Neural progenitor cell (in vitro differentiated cells): Measurements from ENCODE around the gene ZMYND8. TPM values are rescaled to one million over a fixed set of nuclear protein-coding genes. Genes with fewer than 3 reads are reported as not detected.

Experiments
- DNase-seq: peaks from one replicate; pipeline ENCODE4 v3.0.0-alpha.2; 2016; ENCODE audit warnings: low spot score
- H2AFZ ChIP-seq: fragments of 200-600 bp; sonication (generic); replicated peaks from 2 replicates; pipeline ENCODE4 v1.6.1; 2016; ENCODE audit warnings: antibody characterized with exemption
- H3F3A ChIP-seq: fragments of 200-600 bp; sonication (generic); 2 replicates; pipeline ENCODE4 v1.6.1; 2016; ENCODE audit warnings: antibody characterized with exemption, low read depth
- H3K27ac ChIP-seq: fragments of 200-600 bp; sonication (generic); 2 replicates; pipeline ENCODE4 v1.5.1; 2016; ENCODE audit warnings: mild to moderate bottlenecking
- H3K27me3 ChIP-seq: fragments of 200-600 bp; sonication (generic); 2 replicates; pipeline ENCODE4 v1.6.1; 2016; ENCODE audit warnings: mild to moderate bottlenecking, moderate library complexity
- H3K36me3 ChIP-seq: fragments of 200-600 bp; sonication (generic); 2 replicates; pipeline ENCODE4 v1.5.1; 2016
- H3K4me1 ChIP-seq: fragments of 200-600 bp; sonication (generic); 2 replicates; pipeline ENCODE4 v1.6.1; 2016; ENCODE audit warnings: mixed run types
- H3K4me2 ChIP-seq: fragments of 200-600 bp; sonication (generic); 2 replicates; pipeline ENCODE4 v1.6.1; 2016
- H3K4me3 ChIP-seq: fragments of 200-600 bp; sonication (generic); 2 replicates; pipeline ENCODE4 v1.5.1; 2016
- H3K79me2 ChIP-seq: fragments of 200-600 bp; sonication (generic); 2 replicates; pipeline ENCODE4 v1.6.1; 2016; ENCODE audit warnings: low read depth
- H3K9ac ChIP-seq: fragments of 200-600 bp; sonication (generic); 2 replicates; pipeline ENCODE4 v1.6.1; 2016
- H3K9me3 ChIP-seq: fragments of 200-600 bp; sonication (generic); 2 replicates; pipeline ENCODE4 v1.5.1; 2016; ENCODE audit warnings: low read depth
- H4K20me1 ChIP-seq: fragments of 200-600 bp; sonication (generic); 2 replicates; pipeline ENCODE4 v1.6.1; 2016; ENCODE audit warnings: low read depth
- H3K27ac Mint-ChIP-seq: 3 replicates; pipeline ENCODE4 v1.8.0; 2021; ENCODE audit warnings: mixed read lengths
- H3K27me3 Mint-ChIP-seq: 2 replicates; pipeline ENCODE4 v1.8.0; 2022; ENCODE audit warnings: low read depth, mild to moderate bottlenecking, inconsistent platforms, moderate library complexity, mixed read lengths; ENCODE audit not compliant: insufficient read depth
- H3K36me3 Mint-ChIP-seq: 3 replicates; pipeline ENCODE4 v1.8.0; 2021; ENCODE audit warnings: mixed read lengths
- H3K4me1 Mint-ChIP-seq: 3 replicates; pipeline ENCODE4 v1.8.0; 2021; ENCODE audit warnings: mixed read lengths
- H3K4me3 Mint-ChIP-seq: 3 replicates; pipeline ENCODE4 v1.8.0; 2021; ENCODE audit warnings: mild to moderate bottlenecking, moderate library complexity, mixed read lengths
- H3K9me3 Mint-ChIP-seq: 3 replicates; pipeline ENCODE4 v1.8.0; 2020; ENCODE audit warnings: mixed read lengths
- EZH2 ChIP-seq: fragments of 200-600 bp; sonication (generic); IDR thresholded peaks from 2 replicates; pipeline ENCODE4 v1.6.1; 2017; ENCODE audit warnings: antibody characterized with exemption, mild to moderate bottlenecking, moderate library complexity
- EZH2phosphoT487 ChIP-seq: fragments of 200-600 bp; sonication (generic); IDR thresholded peaks from 2 replicates; pipeline ENCODE4 v1.6.1; 2017; ENCODE audit warnings: antibody characterized with exemption
- total RNA-seq: library from RNA; depleted of rRNA; stranded (reverse); fragments of >200 nt; gene quantifications from 2 replicates; pipeline ENCODE4 v1.2.3, GENCODE V29; 2015; ENCODE audit warnings: low replicate concordance
- TF ChIP-seq, protein P1 (sequence below): fragments of 200-600 bp; sonication (generic); IDR thresholded peaks from 2 replicates; pipeline ENCODE4 v1.5.1; 2017; ENCODE audit warnings: antibody characterized with exemption, mild to moderate bottlenecking

The ZMYND8 gene
- total RNA-seq, 1 donor from 2014 or later = 59.4 TPM

GRCh38 chr20:47358039-47358671 lies 1.7 kb upstream of the ZMYND8 start:
- peak overlapping the region; percentile 77 for H3K4me3 Mint-ChIP-seq
- H3K4me3 ChIP-seq = peak overlapping the region; percentile 9

DNA sequence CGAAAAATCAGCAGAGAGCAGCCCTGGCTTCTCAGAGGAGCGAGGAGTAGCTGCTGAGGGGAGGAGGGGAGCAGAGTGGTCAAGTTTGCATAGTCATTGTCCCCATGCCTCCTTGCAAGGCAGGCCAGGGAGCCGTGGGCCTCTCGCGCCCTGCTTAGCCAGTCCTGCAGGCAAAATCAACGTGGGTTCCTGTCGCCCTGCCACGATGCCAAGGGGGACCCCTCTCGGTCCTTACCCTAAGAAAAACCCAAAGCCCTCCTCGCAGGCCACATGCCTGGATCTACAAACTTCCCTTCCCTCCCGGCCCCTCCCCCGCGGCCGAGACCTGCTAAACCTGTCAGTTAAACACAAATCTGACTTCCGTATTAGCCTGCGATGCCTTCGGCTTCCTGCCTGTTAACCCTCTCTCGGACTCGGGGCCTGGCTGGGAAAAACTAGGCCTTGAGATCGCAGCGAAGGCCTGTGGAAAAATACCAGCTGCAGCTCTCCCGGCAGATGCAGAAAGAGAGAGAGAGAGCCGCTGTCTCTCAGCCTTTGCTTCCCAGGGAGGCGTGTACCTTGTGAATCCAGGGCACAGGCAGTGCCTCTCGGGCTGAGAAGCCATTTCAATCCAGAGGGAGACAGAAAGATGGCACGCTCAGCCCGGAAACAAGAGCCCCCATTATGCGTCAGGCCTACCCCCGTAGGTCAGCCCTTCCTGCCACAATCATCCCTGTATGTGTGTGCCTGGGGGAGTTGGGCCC lies 968 bp upstream of the ZMYND8 start:
- TF ChIP-seq, protein P1, sequence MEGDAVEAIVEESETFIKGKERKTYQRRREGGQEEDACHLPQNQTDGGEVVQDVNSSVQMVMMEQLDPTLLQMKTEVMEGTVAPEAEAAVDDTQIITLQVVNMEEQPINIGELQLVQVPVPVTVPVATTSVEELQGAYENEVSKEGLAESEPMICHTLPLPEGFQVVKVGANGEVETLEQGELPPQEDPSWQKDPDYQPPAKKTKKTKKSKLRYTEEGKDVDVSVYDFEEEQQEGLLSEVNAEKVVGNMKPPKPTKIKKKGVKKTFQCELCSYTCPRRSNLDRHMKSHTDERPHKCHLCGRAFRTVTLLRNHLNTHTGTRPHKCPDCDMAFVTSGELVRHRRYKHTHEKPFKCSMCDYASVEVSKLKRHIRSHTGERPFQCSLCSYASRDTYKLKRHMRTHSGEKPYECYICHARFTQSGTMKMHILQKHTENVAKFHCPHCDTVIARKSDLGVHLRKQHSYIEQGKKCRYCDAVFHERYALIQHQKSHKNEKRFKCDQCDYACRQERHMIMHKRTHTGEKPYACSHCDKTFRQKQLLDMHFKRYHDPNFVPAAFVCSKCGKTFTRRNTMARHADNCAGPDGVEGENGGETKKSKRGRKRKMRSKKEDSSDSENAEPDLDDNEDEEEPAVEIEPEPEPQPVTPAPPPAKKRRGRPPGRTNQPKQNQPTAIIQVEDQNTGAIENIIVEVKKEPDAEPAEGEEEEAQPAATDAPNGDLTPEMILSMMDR = no peak
- TF ChIP-seq EZH2 (no peak), EZH2phosphoT487 (no peak)
- H3K4me2 ChIP-seq = peak overlapping the region; percentile 79
- no peaks in the 10 kb centered on the region for H4K20me1 ChIP-seq
- Mint-ChIP-seq H3K36me3 (no peaks in the 10 kb centered on the region), H3K4me3 (peak overlapping the region; percentile 77), H3K27ac (no peak overlapping the region), H3K27me3 (peaks cover 6% of the 10 kb centered on the region), H3K4me1 (peaks cover 63% of the 10 kb centered on the region), H3K9me3 (no peaks in the 10 kb centered on the region)
- peak overlapping the region; percentile 27 for H3K9ac ChIP-seq
- H3K79me2 ChIP-seq = peaks cover 87% of the 10 kb centered on the region
- peaks cover 87% of the 10 kb centered on the region for H3F3A ChIP-seq
- peak overlapping the region; percentile 98 for H3K27ac ChIP-seq
- DNase-seq = peak; percentile 80
- no peaks in the 10 kb centered on the region for H3K27me3 ChIP-seq
- H3K4me1 ChIP-seq = peaks cover 96% of the 10 kb centered on the region
- no peak overlapping the region for H2AFZ ChIP-seq
- no peaks in the 10 kb centered on the region for H3K9me3 ChIP-seq
- no peaks in the 10 kb centered on the region for H3K36me3 ChIP-seq
- peak overlapping the region; percentile 9 for H3K4me3 ChIP-seq

More at GRCh38 chr20:47358039-47358671, 1.7 kb upstream of the ZMYND8 start:
- no peak for DNase-seq
- peak overlapping the region; percentile 98 for H3K27ac ChIP-seq
- H3K27ac Mint-ChIP-seq = no peak overlapping the region
- H3K27me3 Mint-ChIP-seq = peaks cover 8% of the 10 kb centered on the region
- no peaks in the 10 kb centered on the region for H3K9me3 ChIP-seq
- H3F3A ChIP-seq = peaks cover 87% of the 10 kb centered on the region
- H3K36me3 ChIP-seq = no peaks in the 10 kb centered on the region
- H3K27me3 ChIP-seq = no peaks in the 10 kb centered on the region
- H2AFZ ChIP-seq = no peak overlapping the region
- peak overlapping the region; percentile 27 for H3K9ac ChIP-seq
- H3K4me2 ChIP-seq = peak overlapping the region; percentile 79
- peaks cover 68% of the 10 kb centered on the region for H3K4me1 Mint-ChIP-seq
- H3K4me1 ChIP-seq = peaks cover 93% of the 10 kb centered on the region
- no peaks in the 10 kb centered on the region for H3K36me3 Mint-ChIP-seq
- H4K20me1 ChIP-seq = no peaks in the 10 kb centered on the region
- peaks cover 87% of the 10 kb centered on the region for H3K79me2 ChIP-seq
- TF ChIP-seq, protein P1 = no peak
- TF ChIP-seq EZH2phosphoT487 (no peak), EZH2 (no peak)
- H3K9me3 Mint-ChIP-seq = no peaks in the 10 kb centered on the region

GRCh38 chr20:47356220-47356525 lies 326 bp downstream of the ZMYND8 start:
- no peaks in the 10 kb centered on the region for H3K36me3 Mint-ChIP-seq
- peaks cover 54% of the 10 kb centered on the region for H3K4me1 Mint-ChIP-seq
- no peak overlapping the region for H3K4me3 Mint-ChIP-seq

More at GRCh38 chr20:47356220-47356525, 326 bp downstream of the ZMYND8 start:
- no peak overlapping the region for H3K27ac Mint-ChIP-seq
- Histone ChIP-seq H3K9me3 (no peaks in the 10 kb centered on the region), H3K4me1 (peaks cover 96% of the 10 kb centered on the region), H3K4me2 (peak overlapping the region; percentile 80), H2AFZ (no peak overlapping the region), H3K27me3 (no peaks in the 10 kb centered on the region), H3F3A (peaks cover 87% of the 10 kb centered on the region), H3K79me2 (peaks cover 92% of the 10 kb centered on the region), H3K27ac (peak overlapping the region; percentile 98), H4K20me1 (no peaks in the 10 kb centered on the region), H3K36me3 (no peaks in the 10 kb centered on the region), H3K4me3 (peak overlapping the region; percentile 44), H3K9ac (no peak overlapping the region)
- peaks cover 3% of the 10 kb centered on the region for H3K27me3 Mint-ChIP-seq
- no peak for DNase-seq
- TF ChIP-seq EZH2 = no peak
- TF ChIP-seq, protein P1 = no peak
- no peak for TF ChIP-seq EZH2phosphoT487
- H3K9me3 Mint-ChIP-seq = no peaks in the 10 kb centered on the region
